Peyer's patch (tissue), 4 donors: ENCODE measurements around the gene SCUBE1.

ENCODE experiments used
- POLR2A ChIP-seq, 2 donors: fragments of 450-650 bp; IDR thresholded peaks; one replicate each; pipeline ENCODE4 v1.5.1; 2017; ENCODE audit warnings: antibody characterized with exemption in 2 of 2, mild to moderate bottlenecking in 2 of 2, moderate library complexity in 2 of 2
- TF ChIP-seq, protein P1 (sequence below), 6 experiments: fragments of 450-650 bp in 4 of 6; fragments of 200-600 bp in 2 of 6; sonication (generic) in 1 of 6; IDR thresholded peaks; one replicate each; pipeline ENCODE4 v1.5.1; 2017 to 2019; ENCODE audit warnings: antibody characterized with exemption in 6 of 6, mild to moderate bottlenecking in 3 of 6, moderate library complexity in 1 of 6

DNA sequence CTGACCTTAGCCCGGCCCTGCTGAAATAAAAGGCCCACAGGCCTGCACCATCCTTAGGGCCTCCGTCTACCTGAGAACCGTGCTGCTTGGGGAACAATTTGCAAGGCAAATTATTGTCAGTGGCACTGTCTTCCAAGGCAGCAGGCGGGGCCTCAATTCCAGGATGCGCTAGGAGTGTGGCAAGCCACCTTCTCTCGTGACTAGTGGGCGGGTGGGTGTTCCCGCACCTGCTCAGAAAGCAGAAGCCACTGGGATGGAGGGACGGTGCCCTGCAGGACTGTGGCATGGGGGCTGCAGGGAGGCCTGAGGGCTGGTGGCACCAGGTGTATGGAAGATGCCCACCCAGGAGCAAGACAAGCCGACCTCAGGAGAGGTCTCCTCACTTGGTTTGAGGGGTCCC lies 97.5 kb downstream of the SCUBE1 start:
- TF ChIP-seq, protein P1, sequence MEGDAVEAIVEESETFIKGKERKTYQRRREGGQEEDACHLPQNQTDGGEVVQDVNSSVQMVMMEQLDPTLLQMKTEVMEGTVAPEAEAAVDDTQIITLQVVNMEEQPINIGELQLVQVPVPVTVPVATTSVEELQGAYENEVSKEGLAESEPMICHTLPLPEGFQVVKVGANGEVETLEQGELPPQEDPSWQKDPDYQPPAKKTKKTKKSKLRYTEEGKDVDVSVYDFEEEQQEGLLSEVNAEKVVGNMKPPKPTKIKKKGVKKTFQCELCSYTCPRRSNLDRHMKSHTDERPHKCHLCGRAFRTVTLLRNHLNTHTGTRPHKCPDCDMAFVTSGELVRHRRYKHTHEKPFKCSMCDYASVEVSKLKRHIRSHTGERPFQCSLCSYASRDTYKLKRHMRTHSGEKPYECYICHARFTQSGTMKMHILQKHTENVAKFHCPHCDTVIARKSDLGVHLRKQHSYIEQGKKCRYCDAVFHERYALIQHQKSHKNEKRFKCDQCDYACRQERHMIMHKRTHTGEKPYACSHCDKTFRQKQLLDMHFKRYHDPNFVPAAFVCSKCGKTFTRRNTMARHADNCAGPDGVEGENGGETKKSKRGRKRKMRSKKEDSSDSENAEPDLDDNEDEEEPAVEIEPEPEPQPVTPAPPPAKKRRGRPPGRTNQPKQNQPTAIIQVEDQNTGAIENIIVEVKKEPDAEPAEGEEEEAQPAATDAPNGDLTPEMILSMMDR (IDR thresholded peaks at IDR 0.05), result no peak
- TF ChIP-seq POLR2A (IDR thresholded peaks at IDR 0.05), result no peak
